ENCODE measurements around the gene HKDC1. TPM values are rescaled to one million over a fixed set of nuclear protein-coding genes. Genes with fewer than 3 reads are reported as not detected.

HKDC1 gene
- polyA plus RNA-seq, 1 of the 3 experiments (the other 2 are of a cell fraction), result 0.10 TPM

DNA sequence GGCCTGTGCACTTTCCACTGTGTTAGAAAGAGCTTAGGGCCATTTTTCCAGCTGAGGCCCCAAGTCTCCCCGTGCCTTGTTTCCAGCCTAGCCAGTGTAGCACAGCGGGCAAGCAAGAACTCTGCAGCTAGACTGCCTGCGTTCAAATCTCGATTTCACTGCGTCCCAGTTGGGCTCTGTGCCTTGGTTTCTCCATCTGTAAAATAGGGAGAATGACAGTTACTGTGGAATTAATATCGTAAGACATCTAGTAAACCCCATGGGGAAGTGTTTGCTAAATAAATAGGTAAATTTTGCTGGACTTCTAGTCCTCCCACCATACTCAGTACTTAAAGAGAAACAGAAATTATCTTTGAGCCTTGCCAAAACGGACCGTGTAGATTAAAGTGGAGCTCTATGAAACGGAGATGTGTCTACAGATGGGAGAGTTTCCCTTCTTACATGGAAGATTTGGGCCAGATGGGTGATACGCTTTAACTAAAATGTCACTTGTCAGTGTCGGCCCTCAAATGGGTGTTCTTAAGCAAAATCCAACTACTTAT, 3.5 kb upstream of the HKDC1 start:
- Histone ChIP-seq H2AFZ (ENCODE audit: low read depth) (no peak overlapping the region), H3F3A (replicated peaks; ENCODE audit: insufficient read depth) (no peaks in the 10 kb centered on the region), H3K4me3 (ENCODE audit: low read depth in 2 of 2, low read length in 1 of 2) (no peak overlapping the region), H3K4me2 (no peak overlapping the region), H3K9me2 (no peaks in the 10 kb centered on the region), H3K9me3 (no peaks in the 10 kb centered on the region), H3K4me1 (ENCODE audit: control insufficient read depth in 1 of 2, insufficient read depth in 2 of 2, low read depth in 1 of 2, low read length in 1 of 2) (peaks cover 0 to 19% of the 10 kb centered on the region in 2 experiments; a peak in 1 of 4 replicates), H3K27me3 (ENCODE audit: insufficient read depth) (no peaks in the 10 kb centered on the region), H3K36me3 (replicated peaks in 1 of 2; ENCODE audit: control insufficient read depth in 1 of 2, insufficient read depth in 2 of 2, low read length in 1 of 2) (no peaks in the 10 kb centered on the region), H3K27ac (ENCODE audit: low read depth in 2 of 2, low read length in 1 of 2) (peak overlapping the region in 1 of 2 experiments; percentile 44; a peak in 2 of 4 replicates), H3K79me2 (ENCODE audit: insufficient read depth) (no peaks in the 10 kb centered on the region), H3K9ac (no peak overlapping the region; the same call in 1 of the 2 replicates), H4K20me1 (ENCODE audit: insufficient read depth) (no peaks in the 10 kb centered on the region)
- TF ChIP-seq, protein P1, sequence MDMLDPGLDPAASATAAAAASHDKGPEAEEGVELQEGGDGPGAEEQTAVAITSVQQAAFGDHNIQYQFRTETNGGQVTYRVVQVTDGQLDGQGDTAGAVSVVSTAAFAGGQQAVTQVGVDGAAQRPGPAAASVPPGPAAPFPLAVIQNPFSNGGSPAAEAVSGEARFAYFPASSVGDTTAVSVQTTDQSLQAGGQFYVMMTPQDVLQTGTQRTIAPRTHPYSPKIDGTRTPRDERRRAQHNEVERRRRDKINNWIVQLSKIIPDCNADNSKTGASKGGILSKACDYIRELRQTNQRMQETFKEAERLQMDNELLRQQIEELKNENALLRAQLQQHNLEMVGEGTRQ (IDR thresholded peaks at IDR 0.05; ENCODE audit: borderline replicate concordance, low read depth, low read length), result no peak
- 78% methylated on average over 11 of the region's 11 CpGs for WGBS (ENCODE audit: low lambda C conversion rate)
- no peak for DNase-seq
- ChIA-PET POLR2A (no interaction called here), CTCF (interaction anchor here (1.2 to 2.0 kb wide), 3 partner anchors 8 to 192 kb away, joined by 3 to 4 read pairs (median 4); no protein-coding TSS in a partner anchor)

- WGBS (ENCODE audit: low lambda C conversion rate), result 38% methylated on average over 4 of the region's 4 CpGs
- H3F3A ChIP-seq (replicated peaks; ENCODE audit: insufficient read depth), result no peaks in the 10 kb centered on the region
- no peaks in the 10 kb centered on the region for H3K79me2 ChIP-seq (ENCODE audit: insufficient read depth)
- H2AFZ ChIP-seq (ENCODE audit: low read depth), result no peak overlapping the region
- no peaks in the 10 kb centered on the region for H3K36me3 ChIP-seq (replicated peaks in 1 of 2; ENCODE audit: control insufficient read depth in 1 of 2, insufficient read depth in 2 of 2, low read length in 1 of 2)
- H3K4me3 ChIP-seq (ENCODE audit: low read depth in 2 of 2, low read length in 1 of 2), result no peak overlapping the region
- H3K9ac ChIP-seq, result no peak overlapping the region; the same call in 1 of the 2 replicates
- POLR2A ChIA-PET, result no interaction called here
- H3K9me3 ChIP-seq, result no peaks in the 10 kb centered on the region
- no peak overlapping the region for H3K4me2 ChIP-seq
- TF ChIP-seq TCF12 (IDR thresholded peaks at IDR 0.05), result 0 out of 2 replicates have a peak, but pooled peaks have one; percentile 9
- TF ChIP-seq MXI1 (IDR thresholded peaks at IDR 0.05; ENCODE audit: low read depth, low read length), result no peak
- TF ChIP-seq, protein P2, sequence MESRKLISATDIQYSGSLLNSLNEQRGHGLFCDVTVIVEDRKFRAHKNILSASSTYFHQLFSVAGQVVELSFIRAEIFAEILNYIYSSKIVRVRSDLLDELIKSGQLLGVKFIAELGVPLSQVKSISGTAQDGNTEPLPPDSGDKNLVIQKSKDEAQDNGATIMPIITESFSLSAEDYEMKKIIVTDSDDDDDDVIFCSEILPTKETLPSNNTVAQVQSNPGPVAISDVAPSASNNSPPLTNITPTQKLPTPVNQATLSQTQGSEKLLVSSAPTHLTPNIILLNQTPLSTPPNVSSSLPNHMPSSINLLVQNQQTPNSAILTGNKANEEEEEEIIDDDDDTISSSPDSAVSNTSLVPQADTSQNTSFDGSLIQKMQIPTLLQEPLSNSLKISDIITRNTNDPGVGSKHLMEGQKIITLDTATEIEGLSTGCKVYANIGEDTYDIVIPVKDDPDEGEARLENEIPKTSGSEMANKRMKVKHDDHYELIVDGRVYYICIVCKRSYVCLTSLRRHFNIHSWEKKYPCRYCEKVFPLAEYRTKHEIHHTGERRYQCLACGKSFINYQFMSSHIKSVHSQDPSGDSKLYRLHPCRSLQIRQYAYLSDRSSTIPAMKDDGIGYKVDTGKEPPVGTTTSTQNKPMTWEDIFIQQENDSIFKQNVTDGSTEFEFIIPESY (IDR thresholded peaks at IDR 0.05; ENCODE audit: borderline replicate concordance, low read depth), result no peak
- TF ChIP-seq GABPA (IDR thresholded peaks at IDR 0.05; ENCODE audit: low read depth), result no peak
- no peak for TF ChIP-seq NRF1 (IDR thresholded peaks at IDR 0.05; ENCODE audit: low read depth, low read length)
- TF ChIP-seq ELF1 (IDR thresholded peaks at IDR 0.05), result no peak; the same call in 1 of the 2 replicates
- no peak for TF ChIP-seq FOXM1 (IDR thresholded peaks at IDR 0.05; ENCODE audit: low read depth)
- peak; percentile 17; the same call in 1 of the 2 replicates for TF ChIP-seq TEAD4 (IDR thresholded peaks at IDR 0.05; ENCODE audit: borderline replicate concordance, insufficient read depth)
- no peak for TF ChIP-seq JUND (IDR thresholded peaks at IDR 0.05)
- no peak for TF ChIP-seq YY1 (IDR thresholded peaks at IDR 0.05; ENCODE audit: low read depth)
- TF ChIP-seq, protein P3, sequence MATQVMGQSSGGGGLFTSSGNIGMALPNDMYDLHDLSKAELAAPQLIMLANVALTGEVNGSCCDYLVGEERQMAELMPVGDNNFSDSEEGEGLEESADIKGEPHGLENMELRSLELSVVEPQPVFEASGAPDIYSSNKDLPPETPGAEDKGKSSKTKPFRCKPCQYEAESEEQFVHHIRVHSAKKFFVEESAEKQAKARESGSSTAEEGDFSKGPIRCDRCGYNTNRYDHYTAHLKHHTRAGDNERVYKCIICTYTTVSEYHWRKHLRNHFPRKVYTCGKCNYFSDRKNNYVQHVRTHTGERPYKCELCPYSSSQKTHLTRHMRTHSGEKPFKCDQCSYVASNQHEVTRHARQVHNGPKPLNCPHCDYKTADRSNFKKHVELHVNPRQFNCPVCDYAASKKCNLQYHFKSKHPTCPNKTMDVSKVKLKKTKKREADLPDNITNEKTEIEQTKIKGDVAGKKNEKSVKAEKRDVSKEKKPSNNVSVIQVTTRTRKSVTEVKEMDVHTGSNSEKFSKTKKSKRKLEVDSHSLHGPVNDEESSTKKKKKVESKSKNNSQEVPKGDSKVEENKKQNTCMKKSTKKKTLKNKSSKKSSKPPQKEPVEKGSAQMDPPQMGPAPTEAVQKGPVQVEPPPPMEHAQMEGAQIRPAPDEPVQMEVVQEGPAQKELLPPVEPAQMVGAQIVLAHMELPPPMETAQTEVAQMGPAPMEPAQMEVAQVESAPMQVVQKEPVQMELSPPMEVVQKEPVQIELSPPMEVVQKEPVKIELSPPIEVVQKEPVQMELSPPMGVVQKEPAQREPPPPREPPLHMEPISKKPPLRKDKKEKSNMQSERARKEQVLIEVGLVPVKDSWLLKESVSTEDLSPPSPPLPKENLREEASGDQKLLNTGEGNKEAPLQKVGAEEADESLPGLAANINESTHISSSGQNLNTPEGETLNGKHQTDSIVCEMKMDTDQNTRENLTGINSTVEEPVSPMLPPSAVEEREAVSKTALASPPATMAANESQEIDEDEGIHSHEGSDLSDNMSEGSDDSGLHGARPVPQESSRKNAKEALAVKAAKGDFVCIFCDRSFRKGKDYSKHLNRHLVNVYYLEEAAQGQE (IDR thresholded peaks at IDR 0.05; ENCODE audit: low read depth, low read length), result no peak
- peak overlapping the region in 1 of 2 experiments; percentile 44; a peak in 2 of 4 replicates for H3K27ac ChIP-seq (ENCODE audit: low read depth in 2 of 2, low read length in 1 of 2)
- CTCF ChIA-PET, result interaction anchor here (1.2 to 2.0 kb wide), 2 partner anchors 15 to 191 kb away, joined by 4 read pairs; no protein-coding TSS in a partner anchor
- no peaks in the 10 kb centered on the region for H3K9me2 ChIP-seq
- peaks cover 0 to 19% of the 10 kb centered on the region in 2 experiments; a peak in 1 of 4 replicates for H3K4me1 ChIP-seq (ENCODE audit: control insufficient read depth in 1 of 2, insufficient read depth in 2 of 2, low read depth in 1 of 2, low read length in 1 of 2)
- H3K27me3 ChIP-seq (ENCODE audit: insufficient read depth), result no peaks in the 10 kb centered on the region
- H4K20me1 ChIP-seq (ENCODE audit: insufficient read depth), result no peaks in the 10 kb centered on the region
- no peak for DNase-seq
These were observed 2.9 kb upstream of the HKDC1 start for GRCh38 chr10:69217119-69217754.

Measured in SK-N-SH (cell line).